CD4-positive, alpha-beta T cell treated with Interleukin-2 at 100 ng/mL for 4 hours (primary cell): ENCODE data around the gene ZNF474.

ENCODE experiments used
- DNase-seq: peaks from one replicate; pipeline ENCODE4 v3.0.0-alpha.2; 2020; ENCODE audit warnings: low spot score

The ZNF474 gene

GRCh38 chr5:122118356-122118948 is 10.9 kb upstream of the ZNF474 start:
- DNase-seq, result no peak

- DNase-seq, result no peak
Observed at GRCh38 chr5:122119205-122119604, 10.1 kb upstream of the ZNF474 start.

- DNase-seq, result no peak
Observed at GRCh38 chr5:122120493-122120892, 8.9 kb upstream of the ZNF474 start.

GRCh38 chr5:122120957-122121356 is 8.4 kb upstream of the ZNF474 start:
- no peak for DNase-seq

GRCh38 chr5:122121479-122122465 is 7.6 kb upstream of the ZNF474 start:
- no peak for DNase-seq

- no peak for DNase-seq
Observed at GRCh38 chr5:122124766-122125165, 4.6 kb upstream of the ZNF474 start.

- DNase-seq, result no peak
Observed at GRCh38 chr5:122126177-122126755, 3.1 kb upstream of the ZNF474 start.

- no peak for DNase-seq
Observed at GRCh38 chr5:122126756-122127321, 2.5 kb upstream of the ZNF474 start.

- DNase-seq, result no peak
Observed at GRCh38 chr5:122130152-122130551, 806 bp downstream of the ZNF474 start.

GRCh38 chr5:122137702-122138101 is 8.4 kb downstream of the ZNF474 start:
- DNase-seq, result no peak

- no peak for DNase-seq
Observed at GRCh38 chr5:122138356-122138755, 9.0 kb downstream of the ZNF474 start.

GRCh38 chr5:122140900-122141299 is 11.6 kb downstream of the ZNF474 start:
- no peak for DNase-seq

GRCh38 chr5:122141751-122142150 is 12.4 kb downstream of the ZNF474 start:
- DNase-seq, result no peak

- DNase-seq, result no peak
Observed at GRCh38 chr5:122142480-122143164, 13.3 kb downstream of the ZNF474 start.

GRCh38 chr5:122144236-122144635 is 14.9 kb downstream of the ZNF474 start:
- no peak for DNase-seq

- no peak for DNase-seq
Observed at GRCh38 chr5:122145906-122146305, 16.6 kb downstream of the ZNF474 start.

- no peak for DNase-seq
Observed at GRCh38 chr5:122149321-122150090, 20.2 kb downstream of the ZNF474 start.

GRCh38 chr5:122150215-122150614 is 20.9 kb downstream of the ZNF474 start:
- DNase-seq, result no peak

GRCh38 chr5:122151640-122152039 is 22.3 kb downstream of the ZNF474 start:
- no peak for DNase-seq

- DNase-seq, result no peak
Observed at GRCh38 chr5:122152266-122152900, 23.0 kb downstream of the ZNF474 start.

GRCh38 chr5:122153230-122153629 is 23.9 kb downstream of the ZNF474 start:
- no peak for DNase-seq
